Keratinocyte (primary cell): ENCODE measurements around the gene PGM2L1. TPM values are rescaled to one million over a fixed set of nuclear protein-coding genes. Genes with fewer than 3 reads are reported as not detected.
A peak's percentile ranks its signal among the peaks of the same experiment; 100 is the strongest.

Experiments used
- DNase-seq: peaks from one replicate; pipeline ENCODE4 v3.0.0-alpha.2; 2011; ENCODE audit warnings: low read depth, missing footprints, low spot score
- FAIRE-seq: peaks from 2 replicates; lab custom pipeline; 2011; peaks lifted over from hg19 to GRCh38; lab: Jason Lieb, UNC
- H2AFZ ChIP-seq: 2 replicates; pipeline ENCODE4 v1.6.0; 2012; ENCODE audit warnings: low read length, control low read depth, inconsistent platforms; ENCODE audit not compliant: control insufficient read depth
- H3K27ac ChIP-seq: 2 replicates; pipeline ENCODE4 v1.5.1; 2011; ENCODE audit warnings: low read length; ENCODE audit not compliant: control insufficient read depth, insufficient read depth
- H3K27me3 ChIP-seq: 3 replicates; pipeline ENCODE4 v1.6.0; 2011; ENCODE audit warnings: low read length; ENCODE audit not compliant: control insufficient read depth, insufficient read depth; ENCODE audit errors: extremely low read depth
- H3K36me3 ChIP-seq, 2 experiments: 2 replicates in 1 of 2; 3 replicates in 1 of 2; pipeline ENCODE4 v1.5.1; 2011; ENCODE audit warnings: low read length in 2 of 2, mild to moderate bottlenecking in 1 of 2; ENCODE audit not compliant: control insufficient read depth in 2 of 2, insufficient read depth in 2 of 2; ENCODE audit errors: extremely low read depth in 1 of 2
- H3K4me1 ChIP-seq: 3 replicates; pipeline ENCODE4 v1.5.1; 2011; ENCODE audit warnings: low read length; ENCODE audit not compliant: control insufficient read depth, insufficient read depth; ENCODE audit errors: extremely low read depth
- H3K4me2 ChIP-seq: 3 replicates; pipeline ENCODE4 v1.6.0; 2011; ENCODE audit warnings: low read depth, low read length; ENCODE audit not compliant: control insufficient read depth, insufficient read depth; ENCODE audit errors: extremely low read depth
- H3K4me3 ChIP-seq, 3 experiments: fragments of 200-600 bp in 1 of 3; sonication (generic) in 1 of 3; 2 replicates in 2 of 3; 3 replicates in 1 of 3; pipeline ENCODE4 v1.5.1; 2011 to 2016; ENCODE audit warnings: low read length in 3 of 3, mild to moderate bottlenecking in 3 of 3, control low read depth in 2 of 3, inconsistent platforms in 1 of 3, low read depth in 1 of 3, mixed read lengths in 1 of 3, mixed run types in 1 of 3, moderate library complexity in 1 of 3; ENCODE audit not compliant: control insufficient read depth in 2 of 3, insufficient read depth in 2 of 3; ENCODE audit errors: extremely low read depth in 1 of 3
- H3K79me2 ChIP-seq: 2 replicates; pipeline ENCODE4 v1.6.0; 2012; ENCODE audit warnings: low read length; ENCODE audit not compliant: control insufficient read depth, insufficient read depth
- H3K9ac ChIP-seq: 3 replicates; pipeline ENCODE4 v1.6.0; 2011; ENCODE audit warnings: low read length; ENCODE audit not compliant: control insufficient read depth, insufficient read depth; ENCODE audit errors: extremely low read depth
- H3K9me1 ChIP-seq: 3 replicates; pipeline ENCODE4 v1.6.0; 2011; ENCODE audit warnings: low read length; ENCODE audit not compliant: control insufficient read depth, insufficient read depth; ENCODE audit errors: extremely low read depth
- H3K9me3 ChIP-seq: 2 replicates; pipeline ENCODE4 v1.5.1; 2012; ENCODE audit warnings: low read depth, low read length; ENCODE audit not compliant: control insufficient read depth
- H4K20me1 ChIP-seq: 3 replicates; pipeline ENCODE4 v1.6.0; 2011; ENCODE audit warnings: low read length; ENCODE audit not compliant: control insufficient read depth, insufficient read depth; ENCODE audit errors: extremely low read depth
- EZH2 ChIP-seq: IDR thresholded peaks from one replicate; pipeline ENCODE4 v1.6.1; 2012; ENCODE audit warnings: inconsistent platforms, mild to moderate bottlenecking, low read length, moderate library complexity
- dilution Hi-C: fragments of 300-500 bp; cut with MboI; formaldehyde crosslinking; loops from one replicate; pipeline ENCODE4 v1.7.0; 2020; ENCODE audit warnings: low sequenced_read_pairs; ENCODE audit not compliant: extremely low pct_ligation_motif_present
- polyA plus RNA-seq, 5 experiments: library from polyadenylated mRNA; depleted of rRNA in 3 of 5; stranded (reverse) in 3 of 5; stranded (forward) in 1 of 5; unstranded in 1 of 5; fragments of >200 nt; gene quantifications; 1 replicate in 1 of 5; 2 replicates in 3 of 5; 3 replicates in 1 of 5; pipeline versions ENCODE4 v1.2.1 to v1.2.3, GENCODE V29; 2011 to 2012; ENCODE audit warnings: missing spikeins in 2 of 5, low read depth in 1 of 5, low replicate concordance in 1 of 5
- TF ChIP-seq, protein P1 (sequence below), 3 experiments: IDR thresholded peaks in 1 of 3; conservative IDR thresholded peaks in 1 of 3; optimal IDR thresholded peaks in 1 of 3; 2 replicates in 2 of 3; 3 replicates in 1 of 3; pipeline versions ENCODE3 to v1.5.1; 2011; ENCODE audit warnings: low read length in 3 of 3, mild to moderate bottlenecking in 3 of 3, moderate library complexity in 2 of 3, control low read depth in 1 of 3, inconsistent platforms in 1 of 3; ENCODE audit not compliant: insufficient read depth in 2 of 3; ENCODE audit errors: extremely low read depth in 1 of 3

Gene PGM2L1
- polyA plus RNA-seq, 1 donor (not counting 4 experiments of a cell fraction or from before 2014, with no cell fraction given): 3.1 TPM

- Histone ChIP-seq H3K27me3 (no peaks in the 10 kb centered on the region), H3K9me3 (no peaks in the 10 kb centered on the region), H3K4me1 (peaks cover 7% of the 10 kb centered on the region), H4K20me1 (no peaks in the 10 kb centered on the region), H3K27ac (no peak overlapping the region), H2AFZ (no peak overlapping the region), H3K4me2 (peak overlapping the region; percentile 9), H3K9me1 (no peaks in the 10 kb centered on the region), H3K4me3 (no peak overlapping the region), H3K79me2 (no peaks in the 10 kb centered on the region), H3K9ac (no peak overlapping the region), H3K36me3 (no peaks in the 10 kb centered on the region)
- no peak for TF ChIP-seq EZH2
- TF ChIP-seq, protein P1, sequence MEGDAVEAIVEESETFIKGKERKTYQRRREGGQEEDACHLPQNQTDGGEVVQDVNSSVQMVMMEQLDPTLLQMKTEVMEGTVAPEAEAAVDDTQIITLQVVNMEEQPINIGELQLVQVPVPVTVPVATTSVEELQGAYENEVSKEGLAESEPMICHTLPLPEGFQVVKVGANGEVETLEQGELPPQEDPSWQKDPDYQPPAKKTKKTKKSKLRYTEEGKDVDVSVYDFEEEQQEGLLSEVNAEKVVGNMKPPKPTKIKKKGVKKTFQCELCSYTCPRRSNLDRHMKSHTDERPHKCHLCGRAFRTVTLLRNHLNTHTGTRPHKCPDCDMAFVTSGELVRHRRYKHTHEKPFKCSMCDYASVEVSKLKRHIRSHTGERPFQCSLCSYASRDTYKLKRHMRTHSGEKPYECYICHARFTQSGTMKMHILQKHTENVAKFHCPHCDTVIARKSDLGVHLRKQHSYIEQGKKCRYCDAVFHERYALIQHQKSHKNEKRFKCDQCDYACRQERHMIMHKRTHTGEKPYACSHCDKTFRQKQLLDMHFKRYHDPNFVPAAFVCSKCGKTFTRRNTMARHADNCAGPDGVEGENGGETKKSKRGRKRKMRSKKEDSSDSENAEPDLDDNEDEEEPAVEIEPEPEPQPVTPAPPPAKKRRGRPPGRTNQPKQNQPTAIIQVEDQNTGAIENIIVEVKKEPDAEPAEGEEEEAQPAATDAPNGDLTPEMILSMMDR (optimal IDR thresholded peaks at IDR 0.05 in 1 of 3, IDR thresholded peaks at IDR 0.05 in 1 of 3, conservative IDR thresholded peaks at IDR 0.05 in 1 of 3; ENCODE audit: extremely low read depth in 1 of 3, insufficient read depth in 2 of 3, low read length in 3 of 3): no peak
- FAIRE-seq (peak; percentile 48), DNase-seq (peak; percentile 19)
- dilution Hi-C loops: no loop called here
Measured at GRCh38 chr11:74288161-74288560, 110.1 kb downstream of the PGM2L1 start.

- no peak overlapping the region for H3K4me3 ChIP-seq
- peaks cover 7% of the 10 kb centered on the region for H3K4me1 ChIP-seq
- no peaks in the 10 kb centered on the region for H3K36me3 ChIP-seq
- H3K9ac ChIP-seq: no peak overlapping the region
- TF ChIP-seq, protein P1 (optimal IDR thresholded peaks at IDR 0.05 in 1 of 3, IDR thresholded peaks at IDR 0.05 in 1 of 3, conservative IDR thresholded peaks at IDR 0.05 in 1 of 3; ENCODE audit: extremely low read depth in 1 of 3, insufficient read depth in 2 of 3, low read length in 3 of 3): no peak
- no peak for TF ChIP-seq EZH2
- H3K9me3 ChIP-seq: no peaks in the 10 kb centered on the region
- dilution Hi-C loops: no loop called here
- H3K9me1 ChIP-seq: no peaks in the 10 kb centered on the region
- H3K27ac ChIP-seq: no peak overlapping the region
- H3K79me2 ChIP-seq: no peaks in the 10 kb centered on the region
- no peak overlapping the region for H2AFZ ChIP-seq
- FAIRE-seq: no peak
- no peak for DNase-seq
- no peak overlapping the region for H3K4me2 ChIP-seq
- H3K27me3 ChIP-seq: no peaks in the 10 kb centered on the region
- H4K20me1 ChIP-seq: no peaks in the 10 kb centered on the region
Measured at GRCh38 chr11:74284466-74284865, 113.8 kb downstream of the PGM2L1 start.
